NCI-H2029 (cell line): ENCODE results near the gene SLX9.

Source experiments
- DNase-seq: peaks from one replicate; lab custom pipeline; 2025; lab: John Stamatoyannopoulos, UW

SLX9 gene

GRCh38 chr21:44947930-44948331, 8.1 kb downstream of the SLX9 start:
- DNase-seq: no peak

GRCh38 chr21:44948426-44949120, 8.7 kb downstream of the SLX9 start:
- DNase-seq: no peak

- DNase-seq: no peak
These were observed 9.4 kb downstream of the SLX9 start for GRCh38 chr21:44949161-44949778.

- no peak for DNase-seq
These were observed 10.0 kb downstream of the SLX9 start for GRCh38 chr21:44949779-44950198.

- no peak for DNase-seq
These were observed 10.5 kb downstream of the SLX9 start for GRCh38 chr21:44950351-44950750.

GRCh38 chr21:44951186-44951915, 11.5 kb downstream of the SLX9 start:
- no peak for DNase-seq

- no peak for DNase-seq
These were observed 12.5 kb downstream of the SLX9 start for GRCh38 chr21:44952116-44952928.

GRCh38 chr21:44952929-44953627, 13.2 kb downstream of the SLX9 start:
- DNase-seq: no peak

- no peak for DNase-seq
These were observed 13.8 kb downstream of the SLX9 start for GRCh38 chr21:44953628-44954021.

- no peak for DNase-seq
These were observed 14.5 kb downstream of the SLX9 start for GRCh38 chr21:44954281-44954771.

- DNase-seq: no peak
These were observed 15.4 kb downstream of the SLX9 start for GRCh38 chr21:44955141-44955797.

GRCh38 chr21:44955798-44956175, 16.0 kb downstream of the SLX9 start:
- no peak for DNase-seq

- no peak for DNase-seq
These were observed 16.7 kb downstream of the SLX9 start for GRCh38 chr21:44956356-44957046.

- no peak for DNase-seq
These were observed 17.4 kb downstream of the SLX9 start for GRCh38 chr21:44957047-44957831.

- no peak for DNase-seq
These were observed 18.1 kb downstream of the SLX9 start for GRCh38 chr21:44957901-44958451.

- no peak for DNase-seq
These were observed 18.8 kb downstream of the SLX9 start for GRCh38 chr21:44958471-44959191.

GRCh38 chr21:44959376-44960091, 19.7 kb downstream of the SLX9 start:
- DNase-seq: no peak
